Femur (tissue), 1 donor: ENCODE data around the gene BMAL1.
A peak's percentile ranks its signal among the peaks of the same experiment; 100 is the strongest.

Experiments used
- DNase-seq: peaks from one replicate; pipeline ENCODE4 v3.0.0-alpha.2; 2017

Gene BMAL1

GRCh38 chr11:13347901-13348300 lies 70.3 kb downstream of the BMAL1 start:
- no peak for DNase-seq

GRCh38 chr11:13348305-13348704 lies 70.7 kb downstream of the BMAL1 start:
- no peak for DNase-seq

- DNase-seq, result no peak
Measured at GRCh38 chr11:13349046-13349445, 71.5 kb downstream of the BMAL1 start.

DNA sequence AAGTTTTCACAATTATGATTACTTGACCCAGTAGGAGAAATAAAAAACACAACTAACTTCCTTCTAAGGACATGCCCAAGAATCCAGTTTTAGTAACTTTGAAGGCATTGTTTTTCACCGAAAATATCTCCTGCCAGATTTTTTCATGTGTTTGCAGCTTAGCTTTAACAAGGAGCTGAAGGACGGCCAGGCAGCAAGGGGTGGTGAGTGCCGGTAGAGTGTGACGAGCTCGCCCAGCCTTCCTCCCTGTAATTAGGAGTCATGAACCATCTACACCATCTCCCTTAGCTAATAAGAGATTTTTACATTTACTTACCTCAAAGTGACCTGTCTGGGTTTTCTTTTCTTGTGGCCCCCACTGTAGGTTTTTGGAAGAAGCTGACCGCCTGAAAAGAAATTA lies 72.0 kb downstream of the BMAL1 start:
- DNase-seq, result no peak

- DNase-seq, result no peak
Measured at GRCh38 chr11:13352711-13353110, 75.1 kb downstream of the BMAL1 start.

DNA sequence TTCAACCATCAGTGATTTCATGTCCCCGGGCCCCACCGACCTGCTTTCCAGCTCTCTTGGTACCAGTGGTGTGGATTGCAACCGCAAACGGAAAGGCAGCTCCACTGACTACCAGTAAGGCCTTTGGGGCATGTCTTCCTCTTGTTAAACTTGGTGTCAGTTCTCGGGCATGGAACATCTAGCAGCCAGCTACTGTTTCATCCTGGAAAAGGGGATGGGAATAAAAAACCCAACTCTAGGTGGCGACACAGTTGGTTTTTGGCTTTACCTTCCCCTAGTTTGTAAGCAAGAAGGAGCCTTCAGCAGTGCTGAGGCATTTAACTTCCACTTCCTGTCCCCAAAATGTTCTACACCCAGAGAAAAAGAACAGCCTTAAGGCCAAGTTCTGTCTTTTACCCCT lies 76.7 kb downstream of the BMAL1 start:
- no peak for DNase-seq

DNA sequence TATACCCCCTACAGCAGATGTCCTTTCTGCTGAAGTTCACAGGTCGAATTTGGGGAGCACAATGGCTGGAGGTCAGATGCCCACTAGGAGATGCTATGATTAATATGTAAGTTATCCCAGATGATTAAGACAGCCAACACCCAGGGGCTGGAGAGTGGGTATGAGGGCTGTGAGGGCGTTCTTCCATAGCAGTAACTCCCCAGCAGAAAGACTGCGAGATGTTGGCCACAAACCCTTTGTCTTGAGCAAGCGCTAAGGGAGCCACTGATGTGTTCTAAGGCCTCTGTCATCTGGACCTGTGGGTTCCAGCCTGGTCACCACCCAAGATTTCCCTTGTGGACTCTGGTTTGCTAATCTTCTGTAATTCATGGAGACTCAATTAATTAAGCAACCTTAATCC lies 77.6 kb downstream of the BMAL1 start:
- DNase-seq, result no peak

- no peak for DNase-seq
Measured at GRCh38 chr11:13357232-13357631, 79.6 kb downstream of the BMAL1 start.

GRCh38 chr11:13358596-13359270 lies 81.1 kb downstream of the BMAL1 start:
- no peak for DNase-seq

DNA sequence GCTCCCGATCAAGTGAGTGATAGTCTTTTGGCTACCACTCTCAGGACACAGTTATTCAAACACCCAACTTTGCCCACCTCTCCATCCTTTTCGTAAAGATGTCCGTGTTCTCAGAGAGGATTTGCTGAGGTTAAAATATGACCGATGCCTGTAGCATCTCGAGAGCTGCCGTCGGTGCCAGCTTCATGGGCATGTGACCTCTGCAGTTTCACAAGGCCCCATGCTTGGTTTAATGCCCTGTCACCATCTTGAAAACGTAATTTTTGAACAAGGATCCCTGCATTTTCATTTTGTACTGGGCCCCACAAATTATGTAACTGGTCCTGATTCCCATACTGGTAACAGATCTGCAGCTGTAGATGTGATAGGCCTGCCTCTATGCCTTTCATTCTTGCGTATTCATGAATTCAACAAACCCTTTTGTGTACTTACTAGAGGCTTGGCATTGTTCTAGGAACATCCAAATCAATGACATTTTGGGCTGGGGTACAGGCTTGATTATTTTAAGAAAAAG lies 85.1 kb downstream of the BMAL1 start:
- no peak for DNase-seq

DNA sequence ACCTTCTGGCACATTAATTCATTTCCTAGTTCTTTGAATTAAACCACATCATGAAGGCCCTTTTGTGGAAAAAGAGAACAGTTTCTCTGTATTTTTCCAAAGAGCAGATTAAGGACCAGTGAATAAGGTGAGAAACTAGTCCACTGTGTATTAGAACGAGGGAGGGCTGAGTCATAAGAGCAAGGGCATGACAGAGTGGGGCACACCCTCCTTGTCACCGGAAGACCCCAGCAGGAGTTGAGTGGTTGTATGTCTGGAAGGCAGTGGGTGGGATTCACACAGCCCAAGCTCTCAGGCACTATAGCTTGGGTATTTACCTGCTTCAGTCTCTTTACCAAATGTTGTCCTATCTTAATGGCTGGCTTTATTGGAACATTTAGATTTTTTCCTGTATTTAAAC lies 86.8 kb downstream of the BMAL1 start:
- no peak for DNase-seq

DNA sequence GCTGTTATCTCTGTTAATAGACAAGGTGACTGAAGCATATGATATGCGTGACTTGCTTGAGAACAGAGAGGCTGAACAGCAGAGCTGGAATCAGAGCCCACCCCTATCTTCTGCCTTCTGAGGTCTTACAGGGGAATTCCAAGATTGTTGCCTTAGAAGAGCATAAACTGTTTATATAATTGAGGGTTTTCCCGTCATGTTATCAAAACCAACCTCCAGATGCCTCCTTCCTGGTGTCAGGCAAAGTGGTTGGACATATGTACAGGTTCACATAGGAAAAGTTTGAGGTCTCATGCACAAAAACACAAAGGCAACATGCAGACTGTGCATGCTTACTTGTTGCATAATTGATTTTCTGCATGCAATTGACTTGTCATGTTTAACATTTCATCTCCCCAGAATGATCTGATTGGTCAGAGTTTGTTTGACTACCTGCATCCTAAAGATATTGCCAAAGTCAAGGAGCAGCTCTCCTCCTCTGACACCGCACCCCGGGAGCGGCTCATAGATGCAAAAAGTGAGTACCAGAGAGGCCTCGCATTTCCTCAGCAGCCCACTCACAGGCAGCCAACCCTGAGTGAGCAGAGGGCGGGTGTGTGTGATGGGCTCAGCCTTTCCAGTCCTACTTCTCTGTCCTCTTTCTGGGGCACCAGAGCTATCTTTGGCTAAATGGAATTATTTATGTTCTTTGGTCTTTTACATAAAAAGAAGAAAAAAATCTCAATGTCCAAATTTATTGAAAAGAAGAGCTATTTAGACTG lies 88.9 kb downstream of the BMAL1 start:
- DNase-seq, result no peak

DNA sequence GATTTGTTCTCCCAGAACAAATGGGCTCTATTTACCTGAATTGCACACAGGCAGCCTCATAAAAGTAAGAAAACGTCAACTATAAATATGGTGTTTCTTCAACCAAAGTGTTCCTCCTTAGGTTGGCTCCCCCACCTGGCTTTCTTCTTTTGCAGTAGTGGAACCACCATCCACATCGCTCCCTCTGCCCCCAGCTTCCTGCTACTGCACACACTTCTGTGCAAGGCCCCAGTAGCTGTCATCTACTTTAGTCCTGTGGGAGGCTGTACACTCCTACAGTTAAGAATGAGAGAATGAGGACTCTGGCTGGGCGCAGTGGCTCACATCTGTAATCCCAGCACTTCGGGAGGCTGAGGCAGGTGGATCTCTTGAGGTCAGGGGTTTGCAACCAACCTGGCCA lies 89.5 kb downstream of the BMAL1 start:
- DNase-seq, result no peak

DNA sequence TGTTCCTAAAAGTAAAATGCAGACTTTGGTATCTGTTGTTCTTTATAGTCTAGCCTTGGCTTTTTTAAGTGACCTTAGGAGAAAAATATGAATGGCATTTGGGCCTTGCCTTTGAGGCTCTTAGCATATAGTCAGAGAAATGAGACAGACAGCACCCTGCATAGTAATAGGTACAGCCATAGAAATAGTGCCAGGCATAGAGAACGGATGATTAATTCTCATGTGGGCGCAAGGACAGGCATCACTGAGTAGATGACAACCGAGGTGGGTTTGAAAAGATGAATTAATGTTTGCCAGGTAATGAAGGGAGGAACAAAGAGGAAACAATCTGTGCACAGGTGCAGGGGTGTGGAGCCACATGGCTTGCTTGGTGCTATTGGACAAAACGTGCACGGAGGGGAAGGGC lies 90.5 kb downstream of the BMAL1 start:
- DNase-seq, result no peak

DNA sequence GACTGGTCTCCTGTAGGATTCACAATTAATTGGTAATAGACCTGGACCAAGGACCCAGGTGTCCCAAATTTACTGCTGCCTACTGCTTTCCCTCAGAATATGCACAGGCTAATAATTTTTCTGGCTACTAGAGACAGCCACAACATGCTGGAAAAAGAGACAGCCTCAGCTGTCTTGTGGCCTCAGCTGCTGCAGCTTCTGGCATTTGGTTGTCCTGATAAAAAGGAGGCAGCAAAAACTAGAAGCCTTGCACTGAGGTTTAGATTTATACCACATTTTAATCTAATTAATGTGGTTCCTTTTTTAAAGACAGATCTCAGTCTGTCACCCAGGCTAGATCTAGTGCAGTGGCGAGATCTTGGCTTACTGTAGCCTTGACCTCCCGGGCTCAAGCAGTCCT lies 95.6 kb downstream of the BMAL1 start:
- no peak for DNase-seq

GRCh38 chr11:13375798-13376197 lies 98.2 kb downstream of the BMAL1 start:
- DNase-seq, result no peak

GRCh38 chr11:13376402-13376801 lies 98.8 kb downstream of the BMAL1 start:
- DNase-seq, result no peak

DNA sequence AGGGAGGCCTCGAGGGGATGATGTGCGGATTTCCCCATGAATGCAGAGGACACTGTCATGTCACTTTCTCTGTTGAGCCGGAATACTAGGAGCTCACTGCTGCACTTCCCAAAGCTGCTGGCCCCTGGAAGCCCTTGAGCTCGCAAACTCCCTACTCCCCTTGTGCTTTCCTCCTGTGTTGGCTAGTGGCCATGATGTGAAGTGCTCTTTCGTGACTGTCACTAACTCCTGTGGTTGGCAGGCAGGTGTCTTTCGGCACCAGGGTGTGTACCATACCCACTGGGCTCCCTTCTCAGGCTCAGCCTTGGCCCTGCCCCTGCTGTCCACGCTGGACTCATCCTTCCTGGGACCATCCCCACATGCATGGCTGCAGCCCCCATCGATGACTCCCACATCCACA lies 99.2 kb downstream of the BMAL1 start:
- DNase-seq, result no peak

- no peak for DNase-seq
Measured at GRCh38 chr11:13378316-13378715, 100.7 kb downstream of the BMAL1 start.

GRCh38 chr11:13380731-13381130 lies 103.1 kb downstream of the BMAL1 start:
- no peak for DNase-seq

DNA sequence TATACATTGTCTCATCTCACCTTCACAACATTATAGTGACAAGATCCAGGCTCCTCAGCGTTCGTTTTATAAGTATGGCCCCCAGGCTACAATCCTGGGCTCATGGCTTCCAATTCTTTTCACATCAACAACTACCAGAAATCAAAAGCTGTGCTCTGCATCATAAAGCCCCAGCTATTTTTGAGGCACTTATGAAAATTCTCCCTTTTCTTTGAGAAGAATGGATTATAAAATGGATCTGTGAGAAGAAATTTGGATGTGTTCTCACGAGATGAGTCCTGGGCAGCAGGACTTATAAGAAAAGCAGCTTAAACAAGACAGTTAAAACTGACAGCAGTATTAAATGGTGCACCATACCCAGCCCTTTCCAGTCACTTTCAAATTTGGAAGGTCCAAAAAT lies 105.2 kb downstream of the BMAL1 start:
- DNase-seq, result no peak

GRCh38 chr11:13384908-13385640 lies 107.5 kb downstream of the BMAL1 start:
- peak; percentile 40 for DNase-seq

DNA sequence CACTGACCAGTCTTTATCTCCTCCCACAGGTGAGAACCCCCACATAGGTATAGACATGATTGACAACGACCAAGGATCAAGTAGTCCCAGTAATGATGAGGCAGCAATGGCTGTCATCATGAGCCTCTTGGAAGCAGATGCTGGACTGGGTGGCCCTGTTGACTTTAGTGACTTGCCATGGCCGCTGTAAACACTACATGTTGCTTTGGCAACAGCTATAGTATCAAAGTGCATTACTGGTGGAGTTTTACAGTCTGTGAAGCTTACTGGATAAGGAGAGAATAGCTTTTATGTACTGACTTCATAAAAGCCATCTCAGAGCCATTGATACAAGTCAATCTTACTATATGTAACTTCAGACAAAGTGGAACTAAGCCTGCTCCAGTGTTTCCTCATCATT lies 109.0 kb downstream of the BMAL1 start:
- no peak for DNase-seq

DNA sequence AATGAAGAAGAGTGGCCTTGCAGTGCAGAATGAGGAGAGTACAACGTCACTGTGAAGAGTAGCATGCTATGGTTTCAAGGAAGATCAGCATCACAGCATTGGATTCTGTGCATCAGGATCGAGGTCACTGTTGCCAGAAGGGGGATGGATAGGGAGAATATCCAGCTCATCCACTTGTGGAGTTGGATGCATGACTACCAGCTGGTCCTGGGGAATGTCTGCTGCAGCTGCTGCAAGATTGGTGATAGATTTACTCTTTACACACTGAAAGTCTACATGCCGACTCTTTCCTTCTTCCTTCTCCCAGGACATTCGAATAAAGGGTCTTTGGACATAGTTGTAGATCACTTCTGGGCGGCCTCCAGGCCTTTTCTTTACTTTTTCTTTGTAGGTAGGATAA lies 111.2 kb downstream of the BMAL1 start:
- no peak for DNase-seq
